ENCODE data around the gene NREP.

GRCh38 chr5:111699976-111700375, 57.0 kb downstream of the NREP start:
- no peak for TF ChIP-seq ZNF274 (IDR thresholded peaks at IDR 0.05; ENCODE audit: low read depth, low read length)
- TF ChIP-seq SUZ12 (IDR thresholded peaks at IDR 0.05; ENCODE audit: extremely low read depth, insufficient read depth, insufficient read length): no peak
- TF ChIP-seq YY1 (IDR thresholded peaks at IDR 0.05; ENCODE audit: insufficient read depth, insufficient read length): no peak
